HUES64 (cell line): ENCODE data around the gene PPL.

Experiments used
- H3K27ac ChIP-seq: 2 replicates; pipeline ENCODE4 v1.7.0; 2013; ENCODE audit warnings: low read depth, low read length, inconsistent platforms
- H3K27me3 ChIP-seq: 2 replicates; pipeline ENCODE4 v1.6.1; 2013; ENCODE audit warnings: mild to moderate bottlenecking, low read length; ENCODE audit not compliant: insufficient read depth
- H3K36me3 ChIP-seq: 2 replicates; pipeline ENCODE4 v1.6.1; 2013; ENCODE audit warnings: mild to moderate bottlenecking, low read length; ENCODE audit not compliant: insufficient read depth
- H3K4me1 ChIP-seq: 2 replicates; pipeline ENCODE4 v1.6.1; 2013; ENCODE audit warnings: mild to moderate bottlenecking, low read length, moderate library complexity; ENCODE audit not compliant: insufficient read depth
- H3K4me3 ChIP-seq: 2 replicates; pipeline ENCODE4 v1.5.1; 2013; ENCODE audit warnings: mild to moderate bottlenecking, low read length, moderate library complexity
- H3K9ac ChIP-seq: 2 replicates; pipeline ENCODE4 v1.6.1; 2013; ENCODE audit warnings: mild to moderate bottlenecking, low read depth, low read length
- H3K9me3 ChIP-seq: 2 replicates; pipeline ENCODE4 v1.6.1; 2013; ENCODE audit warnings: low read depth, low read length; ENCODE audit not compliant: insufficient read depth
- WGBS: fragments of 150-250, 120-280 bp; methylation state at CpG from one replicate; pipeline ENCODE4 v1.1.7; 2013; ENCODE audit warnings: missing lambda C conversion rate; 5-methylcytosine and 5-hydroxymethylcytosine counted together

Gene PPL

DNA sequence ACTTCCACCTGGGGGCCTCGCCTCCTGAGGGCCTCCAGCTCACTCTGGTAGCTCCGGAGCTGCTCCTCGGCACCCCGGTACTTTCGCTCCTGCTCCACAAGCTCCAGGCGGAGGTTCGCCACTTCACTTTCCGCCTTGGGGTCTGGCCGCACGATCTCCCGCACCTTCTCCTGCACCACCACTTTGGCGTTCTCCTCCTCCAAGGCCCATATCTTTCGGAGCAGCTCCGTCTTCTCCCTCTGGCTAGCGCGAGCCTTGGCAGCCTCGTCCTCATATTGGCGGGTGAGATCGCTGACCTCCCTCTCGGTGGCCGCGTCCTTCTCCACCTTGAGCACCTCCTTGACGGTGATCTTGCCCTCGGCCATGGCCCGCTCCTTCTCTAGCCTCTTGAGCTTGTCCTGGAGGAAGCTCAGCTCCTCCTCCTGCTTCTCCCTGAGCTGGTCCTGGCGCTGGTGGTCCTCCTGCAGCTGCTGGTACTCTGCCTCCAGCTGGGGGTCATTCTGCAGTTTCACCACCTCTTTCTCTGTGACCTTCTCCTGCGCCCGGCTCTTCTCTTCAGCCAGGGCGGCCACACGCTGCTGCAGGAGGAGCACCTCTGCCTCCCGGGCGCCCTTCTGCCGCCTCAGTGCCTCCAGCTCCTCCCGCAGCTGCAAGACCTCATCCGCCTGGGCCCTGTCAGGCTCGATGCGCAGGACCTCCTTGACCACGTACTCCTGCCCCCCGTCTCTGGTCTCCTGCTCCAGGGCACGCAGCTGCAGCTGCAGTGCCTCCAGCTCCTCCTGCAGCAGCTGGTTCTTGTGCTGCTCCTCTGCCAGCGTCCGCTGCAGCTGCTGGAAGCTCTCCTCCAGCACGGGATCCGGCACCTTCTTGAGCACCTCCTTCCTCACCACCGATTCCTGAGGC is 51.7 kb downstream of the PPL start:
- H3K9me3 ChIP-seq: no peaks in the 10 kb centered on the region
- H3K27me3 ChIP-seq: no peaks in the 10 kb centered on the region
- H3K4me1 ChIP-seq: no peaks in the 10 kb centered on the region
- no peak overlapping the region for H3K9ac ChIP-seq
- WGBS: 96% methylated on average over 45 of the region's 45 CpGs
- H3K27ac ChIP-seq: no peak overlapping the region
- peaks cover 95% of the 10 kb centered on the region for H3K36me3 ChIP-seq
- no peak overlapping the region for H3K4me3 ChIP-seq

DNA sequence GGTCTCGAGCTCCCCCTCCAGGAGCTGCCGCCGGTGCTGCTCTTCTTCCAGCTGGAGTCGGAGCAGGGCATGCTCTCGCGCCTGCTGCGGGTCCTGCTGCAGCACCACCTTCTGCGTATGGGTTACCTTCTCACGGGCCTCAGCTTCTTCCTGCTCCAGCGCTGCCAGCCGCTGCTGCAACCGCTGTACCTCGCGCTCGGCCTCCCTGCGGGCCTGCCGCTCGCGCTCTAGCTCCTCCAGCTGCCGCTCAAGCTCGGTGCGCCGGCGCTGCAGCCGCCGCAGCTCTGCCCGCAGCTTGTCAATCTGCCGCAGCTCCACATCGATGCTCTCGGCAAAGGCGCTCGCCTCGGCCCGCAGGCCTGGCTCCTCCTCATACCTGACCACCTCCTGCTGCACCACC is 52.7 kb downstream of the PPL start:
- Histone ChIP-seq H3K9me3 (no peaks in the 10 kb centered on the region), H3K27me3 (no peaks in the 10 kb centered on the region), H3K4me3 (no peak overlapping the region), H3K36me3 (peaks cover 96% of the 10 kb centered on the region), H3K4me1 (no peaks in the 10 kb centered on the region), H3K9ac (no peak overlapping the region), H3K27ac (no peak overlapping the region)
- WGBS: 95% methylated on average over 34 of the region's 34 CpGs

DNA sequence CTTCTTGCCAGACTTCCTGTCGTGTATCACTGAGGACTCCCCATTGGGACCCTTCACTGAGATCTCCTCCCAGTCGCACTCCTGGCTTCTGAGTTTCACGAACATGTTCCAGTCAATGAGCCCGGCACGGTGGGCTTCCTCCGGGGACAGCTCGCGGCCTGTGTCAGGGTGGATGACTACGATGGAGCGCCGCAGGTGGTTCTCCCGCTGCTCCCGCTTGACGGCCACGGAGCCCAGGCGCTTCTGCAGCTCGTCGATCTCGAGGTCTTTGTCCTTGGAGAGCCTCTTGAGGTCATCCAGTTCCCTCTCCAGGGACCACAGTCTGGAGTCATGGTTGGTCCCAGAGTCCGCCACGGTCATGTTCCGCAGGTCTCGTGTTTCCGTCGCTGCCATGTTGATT is 53.4 kb downstream of the PPL start:
- H3K27me3 ChIP-seq: no peaks in the 10 kb centered on the region
- H3K9ac ChIP-seq: no peak overlapping the region
- peaks cover 98% of the 10 kb centered on the region for H3K36me3 ChIP-seq
- no peaks in the 10 kb centered on the region for H3K9me3 ChIP-seq
- H3K4me3 ChIP-seq: no peak overlapping the region
- no peak overlapping the region for H3K27ac ChIP-seq
- WGBS: 97% methylated on average over 25 of the region's 25 CpGs
- no peaks in the 10 kb centered on the region for H3K4me1 ChIP-seq

DNA sequence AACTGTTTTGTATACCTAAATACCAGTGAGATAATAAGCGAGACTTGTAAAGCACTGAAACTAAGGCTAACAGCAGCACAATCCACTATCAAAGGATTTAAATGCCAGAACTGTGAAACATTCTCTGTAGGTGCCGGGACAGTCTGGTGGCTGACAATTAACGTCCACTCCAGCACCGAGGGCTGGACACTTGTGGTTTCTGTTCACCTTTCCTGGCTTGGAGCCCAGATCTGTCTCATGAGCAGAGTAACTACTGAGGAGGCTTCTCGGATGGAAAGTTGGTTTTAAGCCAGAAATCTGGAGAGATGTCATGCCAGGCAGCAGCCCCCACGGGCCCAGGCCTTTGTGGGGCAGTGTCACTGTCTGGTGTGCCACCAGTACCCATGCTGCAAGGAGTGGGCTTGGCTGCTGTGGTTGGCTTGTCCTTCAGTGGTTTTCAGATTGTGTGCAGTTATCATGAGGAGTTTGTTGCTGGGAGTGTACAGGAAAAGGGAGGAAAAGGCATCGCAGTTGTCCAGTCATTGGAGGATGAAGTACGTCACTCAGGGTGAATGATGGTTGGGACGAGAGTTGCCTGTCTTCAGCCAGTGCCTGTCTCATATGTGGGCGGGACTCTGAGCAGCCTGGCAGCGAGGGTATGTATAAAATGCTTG is 54.2 kb downstream of the PPL start:
- no peak overlapping the region for H3K4me3 ChIP-seq
- no peak overlapping the region for H3K27ac ChIP-seq
- H3K4me1 ChIP-seq: no peaks in the 10 kb centered on the region
- no peaks in the 10 kb centered on the region for H3K27me3 ChIP-seq
- peaks cover 98% of the 10 kb centered on the region for H3K36me3 ChIP-seq
- H3K9ac ChIP-seq: no peak overlapping the region
- no peaks in the 10 kb centered on the region for H3K9me3 ChIP-seq
- WGBS: 93% methylated on average over 11 of the region's 11 CpGs

DNA sequence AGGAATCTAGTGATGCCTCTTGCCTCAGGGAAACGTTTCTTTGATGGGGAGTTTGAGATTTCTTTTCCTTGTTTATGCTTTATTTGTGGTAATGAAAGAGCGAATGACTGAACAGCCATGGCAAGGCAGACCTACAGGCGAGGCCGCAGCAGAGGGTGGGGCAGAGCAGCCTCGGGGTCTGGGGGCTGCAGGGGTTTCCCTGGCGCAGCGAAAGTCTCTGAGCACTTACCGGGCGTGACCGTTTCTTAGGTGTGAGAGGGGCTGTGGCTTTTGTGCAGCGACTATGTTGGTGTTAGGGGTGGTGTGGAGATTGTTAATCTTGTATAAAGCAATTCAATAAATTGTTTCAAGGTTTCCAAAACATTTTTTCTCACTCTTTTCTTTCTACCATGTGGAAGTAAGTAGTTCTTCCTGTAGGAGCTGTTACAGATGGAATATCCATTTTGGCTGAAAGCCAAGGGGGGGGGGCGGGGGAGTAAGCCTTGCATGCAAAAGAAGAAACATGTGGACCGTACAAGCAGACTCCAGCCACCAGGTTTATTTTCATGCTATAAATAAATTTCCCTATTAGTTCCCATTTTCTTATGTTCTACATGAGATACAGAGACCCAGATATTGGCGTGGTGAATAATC is 54.8 kb downstream of the PPL start:
- Histone ChIP-seq H3K4me3 (no peak overlapping the region), H3K9me3 (no peaks in the 10 kb centered on the region), H3K4me1 (no peaks in the 10 kb centered on the region), H3K36me3 (peaks cover 98% of the 10 kb centered on the region), H3K9ac (no peak overlapping the region), H3K27me3 (no peaks in the 10 kb centered on the region), H3K27ac (no peak overlapping the region)
- 89% methylated on average over 14 of the region's 14 CpGs for WGBS

DNA sequence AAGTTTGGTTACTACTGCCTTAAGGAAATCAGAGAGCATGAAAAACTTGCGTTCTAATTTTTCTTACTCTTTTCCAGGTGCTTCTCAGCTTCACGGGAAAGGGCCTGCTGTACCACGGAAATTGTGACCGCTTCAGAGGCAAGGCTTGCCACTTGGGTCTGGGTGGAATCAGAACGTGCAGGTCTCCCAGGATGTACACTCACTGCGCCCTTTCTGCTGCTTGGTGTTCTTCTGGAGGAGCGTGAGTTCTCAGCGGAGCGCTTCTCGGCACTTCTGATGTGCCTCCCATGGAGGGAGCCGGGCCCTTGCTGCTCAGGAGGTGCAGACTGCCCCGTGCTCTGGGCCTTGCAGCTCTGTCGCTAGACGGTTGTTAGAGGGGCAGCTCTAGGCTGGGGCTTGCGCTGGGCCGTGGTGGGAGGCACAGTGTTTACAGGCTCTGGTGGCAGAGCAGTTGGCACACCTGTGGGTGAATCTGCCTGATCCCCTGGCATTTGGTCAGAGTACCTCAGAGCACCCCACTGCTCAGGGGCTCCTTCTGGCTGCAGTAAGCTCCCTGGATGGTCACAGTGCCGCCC is 56.9 kb downstream of the PPL start:
- no peaks in the 10 kb centered on the region for H3K4me1 ChIP-seq
- WGBS: 93% methylated on average over 17 of the region's 17 CpGs
- H3K9me3 ChIP-seq: no peaks in the 10 kb centered on the region
- H3K4me3 ChIP-seq: no peak overlapping the region
- H3K27ac ChIP-seq: no peak overlapping the region
- H3K27me3 ChIP-seq: no peaks in the 10 kb centered on the region
- H3K9ac ChIP-seq: no peak overlapping the region
- peaks cover 99% of the 10 kb centered on the region for H3K36me3 ChIP-seq

DNA sequence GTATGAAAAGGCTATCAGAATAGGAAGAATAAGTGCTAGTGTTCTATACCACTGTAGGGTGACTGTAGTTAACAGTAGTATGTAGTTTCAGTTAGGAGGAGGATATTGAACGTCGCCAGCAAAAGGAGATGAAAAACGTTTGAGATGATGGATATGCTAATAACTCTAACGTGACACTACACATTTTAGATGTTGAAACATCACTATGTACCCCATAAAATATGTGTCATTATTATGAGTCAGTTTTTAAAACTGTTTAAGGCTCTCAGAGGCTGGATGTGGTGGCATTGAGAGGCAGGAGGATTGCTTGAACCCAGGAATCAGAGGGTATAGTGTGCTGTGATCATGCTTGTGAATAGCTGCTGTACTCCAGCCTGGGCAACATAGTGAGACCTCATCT is 57.9 kb downstream of the PPL start:
- Histone ChIP-seq H3K36me3 (peaks cover 99% of the 10 kb centered on the region), H3K27me3 (no peaks in the 10 kb centered on the region), H3K4me1 (no peaks in the 10 kb centered on the region), H3K27ac (no peak overlapping the region), H3K9me3 (no peaks in the 10 kb centered on the region), H3K9ac (no peak overlapping the region), H3K4me3 (no peak overlapping the region)
- WGBS: 86% methylated on average over 3 of the region's 4 CpGs

DNA sequence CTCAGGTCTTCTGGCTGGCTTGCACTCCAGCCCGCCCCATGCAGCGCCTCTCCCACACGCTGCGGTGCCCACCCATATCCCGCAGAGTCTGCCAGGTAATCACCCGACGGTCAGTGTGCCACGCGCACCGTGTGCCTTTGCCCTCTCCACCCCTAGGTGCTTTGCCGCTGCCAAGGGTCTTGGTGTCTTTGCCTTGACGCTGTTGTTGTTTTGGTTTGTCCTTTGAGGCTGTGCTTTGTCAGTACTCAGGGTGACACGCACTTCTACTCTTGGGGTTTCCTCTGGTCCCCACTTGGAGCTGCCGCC is 59.6 kb downstream of the PPL start:
- H3K27me3 ChIP-seq: no peaks in the 10 kb centered on the region
- no peak overlapping the region for H3K27ac ChIP-seq
- WGBS: 97% methylated on average over 14 of the region's 14 CpGs
- peaks cover 97% of the 10 kb centered on the region for H3K36me3 ChIP-seq
- no peak overlapping the region for H3K9ac ChIP-seq
- H3K4me3 ChIP-seq: no peak overlapping the region
- H3K9me3 ChIP-seq: no peaks in the 10 kb centered on the region
- no peaks in the 10 kb centered on the region for H3K4me1 ChIP-seq

DNA sequence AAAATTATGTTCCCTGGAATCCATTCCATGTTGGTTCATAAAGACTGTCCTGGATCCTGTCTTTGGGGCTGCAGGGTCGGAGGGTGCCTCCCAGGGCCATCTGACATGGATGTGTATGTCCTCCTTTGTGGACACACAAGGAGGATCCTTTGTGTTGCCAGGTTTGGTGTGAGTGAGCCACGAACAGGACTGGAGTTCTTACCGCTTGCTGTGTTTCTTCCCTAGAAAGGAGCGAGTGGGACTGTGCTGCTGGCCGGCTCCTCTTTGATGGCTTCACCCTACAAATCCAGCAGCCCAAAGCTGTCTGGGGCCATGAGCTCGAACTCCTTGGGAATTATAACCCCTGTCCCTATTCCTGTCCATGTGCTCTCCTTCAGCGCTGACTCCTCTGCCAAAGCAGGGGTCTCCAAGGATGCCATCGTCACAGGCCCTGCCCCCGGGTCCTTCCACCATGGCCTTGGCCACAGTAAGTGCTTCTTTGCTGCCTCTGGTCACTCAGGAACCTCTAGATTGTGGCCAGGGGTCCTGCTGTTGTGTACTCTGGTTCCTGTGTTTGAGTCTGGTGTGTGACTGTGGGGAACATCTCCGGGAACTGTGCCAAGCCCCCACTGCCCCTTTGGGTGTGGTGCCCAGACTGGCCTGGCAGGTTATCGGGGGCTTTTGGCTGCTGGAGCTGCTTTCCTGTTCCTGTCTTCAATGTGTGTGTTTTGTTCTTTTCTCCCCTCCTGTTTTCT is 60.1 kb downstream of the PPL start:
- Histone ChIP-seq H3K27ac (no peak overlapping the region), H3K27me3 (no peaks in the 10 kb centered on the region), H3K9me3 (no peaks in the 10 kb centered on the region), H3K4me3 (no peak overlapping the region), H3K9ac (no peak overlapping the region), H3K36me3 (peaks cover 96% of the 10 kb centered on the region), H3K4me1 (no peaks in the 10 kb centered on the region)
- 95% methylated on average over 11 of the region's 11 CpGs for WGBS

DNA sequence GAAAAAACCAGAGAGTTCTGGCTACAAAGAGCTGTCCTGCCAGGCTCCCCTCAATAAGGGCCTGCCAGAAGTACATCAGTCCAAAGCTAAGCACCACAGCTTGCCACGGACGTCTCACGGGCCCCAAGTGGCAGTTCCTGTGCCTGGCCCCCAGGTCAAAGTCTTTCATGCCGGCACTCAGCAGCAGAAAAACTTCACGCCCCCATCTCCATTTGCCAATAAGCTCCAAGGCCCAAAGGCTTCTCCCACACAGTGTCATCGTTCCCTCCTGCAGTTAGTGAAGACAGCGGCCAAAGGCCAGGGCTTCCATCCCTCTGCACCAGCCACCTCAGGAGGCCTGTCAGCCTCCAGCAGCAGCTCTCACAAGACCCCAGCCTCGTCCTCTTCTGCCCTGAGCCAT is 62.3 kb downstream of the PPL start:
- 91% methylated on average over 8 of the region's 8 CpGs for WGBS
- H3K36me3 ChIP-seq: peaks cover 94% of the 10 kb centered on the region
- no peak overlapping the region for H3K4me3 ChIP-seq
- H3K4me1 ChIP-seq: no peaks in the 10 kb centered on the region
- H3K9ac ChIP-seq: no peak overlapping the region
- no peak overlapping the region for H3K27ac ChIP-seq
- H3K9me3 ChIP-seq: no peaks in the 10 kb centered on the region
- H3K27me3 ChIP-seq: no peaks in the 10 kb centered on the region

DNA sequence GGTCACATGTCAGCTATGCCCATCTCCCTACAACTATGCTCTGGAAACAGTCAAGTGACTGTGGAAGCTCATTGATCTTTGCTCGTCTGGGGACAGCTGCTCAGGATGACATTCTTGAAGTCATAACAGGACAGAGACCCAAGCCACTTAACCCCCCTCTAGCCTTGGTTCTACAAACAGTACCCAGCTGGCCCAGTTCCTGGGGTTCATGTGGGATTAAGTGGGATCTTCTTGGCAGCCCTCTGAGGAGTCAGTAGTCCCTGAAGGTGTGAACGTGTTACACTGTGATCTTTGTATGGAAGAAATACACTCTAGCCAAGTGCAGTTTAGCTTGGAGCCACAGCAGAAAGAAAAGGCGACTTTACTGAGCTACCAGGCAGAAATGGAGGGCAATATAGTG is 63.9 kb downstream of the PPL start:
- H3K9me3 ChIP-seq: no peaks in the 10 kb centered on the region
- H3K9ac ChIP-seq: no peak overlapping the region
- no peaks in the 10 kb centered on the region for H3K4me1 ChIP-seq
- H3K36me3 ChIP-seq: peaks cover 92% of the 10 kb centered on the region
- H3K4me3 ChIP-seq: no peak overlapping the region
- WGBS: 94% methylated on average over 3 of the region's 3 CpGs
- H3K27me3 ChIP-seq: no peaks in the 10 kb centered on the region
- H3K27ac ChIP-seq: no peak overlapping the region
